Smooth muscle cell (in vitro differentiated cells): ENCODE results near the gene SLC35E1. TPM values are rescaled to one million over a fixed set of nuclear protein-coding genes. Genes with fewer than 3 reads are reported as not detected.
"Not testable (repeated sequence)": the region's sequence is repeated elsewhere in the genome, so short reads cannot be mapped to it uniquely, and the experiment has no call there.

Experiments
- DNase-seq: peaks from one replicate; lab custom pipeline; 2025; ENCODE audit not compliant: unreplicated experiment; lab: John Stamatoyannopoulos, UW
- H2AFZ ChIP-seq: fragments of 200-600 bp; sonication (generic); 2 replicates; pipeline ENCODE4 v1.6.0; 2016; ENCODE audit warnings: antibody characterized with exemption, low read depth, mild to moderate bottlenecking
- H3F3A ChIP-seq: fragments of 200-600 bp; sonication (generic); 2 replicates; pipeline ENCODE4 v1.6.0; 2017; ENCODE audit warnings: antibody characterized with exemption, low read depth
- H3K27ac ChIP-seq: fragments of 200-600 bp; sonication (generic); 2 replicates; pipeline ENCODE4 v1.5.1; 2016; ENCODE audit warnings: low read depth, mild to moderate bottlenecking
- H3K27me3 ChIP-seq: fragments of 200-600 bp; sonication (generic); 2 replicates; pipeline ENCODE4 v1.6.1; 2016; ENCODE audit warnings: low read depth, mild to moderate bottlenecking
- H3K36me3 ChIP-seq: fragments of 200-600 bp; sonication (generic); 2 replicates; pipeline ENCODE4 v1.5.1; 2016; ENCODE audit warnings: low read depth
- H3K4me1 ChIP-seq: fragments of 200-600 bp; sonication (generic); 2 replicates; pipeline ENCODE4 v1.5.1; 2016; ENCODE audit warnings: low read depth
- H3K4me2 ChIP-seq: fragments of 200-600 bp; sonication (generic); 2 replicates; pipeline ENCODE4 v1.6.0; 2016; ENCODE audit warnings: mild to moderate bottlenecking
- H3K4me3 ChIP-seq: fragments of 200-600 bp; sonication (generic); 2 replicates; pipeline ENCODE4 v1.5.1; 2016; ENCODE audit warnings: mild to moderate bottlenecking
- H3K79me2 ChIP-seq: fragments of 200-600 bp; sonication (generic); 2 replicates; pipeline ENCODE4 v1.6.0; 2016; ENCODE audit warnings: low read depth, mild to moderate bottlenecking
- H3K9ac ChIP-seq: fragments of 200-600 bp; sonication (generic); 2 replicates; pipeline ENCODE4 v1.6.0; 2016; ENCODE audit warnings: low read depth
- H3K9me3 ChIP-seq: fragments of 200-600 bp; sonication (generic); replicated peaks from 2 replicates; pipeline ENCODE4 v1.5.1; 2016; ENCODE audit warnings: low read depth
- H4K20me1 ChIP-seq: fragments of 200-600 bp; sonication (generic); 2 replicates; pipeline ENCODE4 v1.6.0; 2016; ENCODE audit warnings: low read depth
- WGBS: methylation state at CpG from one replicate; pipeline ENCODE4 v1.1.7; 2016; ENCODE audit warnings: low lambda C conversion rate; 5-methylcytosine and 5-hydroxymethylcytosine counted together
- polyA plus RNA-seq: library from polyadenylated mRNA; unstranded; fragments of >200 nt; fragmentation: Nextera tagmentation; extraction: Ambion mirVana; gene quantifications from 2 replicates; pipeline ENCODE4 v1.2.1, GENCODE V29; 2016
- total RNA-seq: library from RNA; depleted of rRNA; stranded (reverse); fragments of >200 nt; gene quantifications from 2 replicates; pipeline ENCODE4 v1.2.3, GENCODE V29; 2014
- TF ChIP-seq, protein P1 (sequence below): fragments of 200-600 bp; sonication (generic); IDR thresholded peaks from 2 replicates; pipeline ENCODE4 v1.5.1; 2017; ENCODE audit warnings: borderline replicate concordance, mild to moderate bottlenecking, antibody characterized with exemption; ENCODE audit not compliant: insufficient read depth, poor library complexity, severe bottlenecking

SLC35E1 gene
- total and polyA plus RNA-seq, 2 experiments from 2014 or later = 35.3 to 37.3 TPM

DNA sequence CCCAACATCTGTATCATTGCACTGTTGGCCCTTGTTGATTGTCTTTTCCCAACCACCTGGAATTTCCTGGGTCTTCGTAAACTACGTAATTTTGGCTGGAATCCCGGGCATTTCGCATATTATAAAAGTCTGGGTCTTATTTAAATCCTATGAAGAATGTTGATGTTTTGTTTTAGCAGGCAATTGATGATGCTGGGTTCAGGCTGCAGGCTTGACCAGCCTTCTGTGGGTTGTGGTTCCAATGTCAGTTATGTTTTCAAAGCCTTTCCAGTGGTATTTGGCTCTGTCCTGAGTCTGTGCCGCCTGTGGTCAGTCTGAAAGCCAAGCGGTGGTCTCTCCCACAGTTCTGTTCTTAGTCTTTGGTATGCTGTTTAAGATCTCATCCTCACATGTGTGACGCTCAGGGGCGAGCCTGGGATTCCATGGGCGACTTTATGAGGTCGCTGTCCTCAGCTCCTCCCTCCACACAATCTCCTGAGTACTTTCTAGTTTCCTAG is 12.4 kb downstream of the SLC35E1 start:
- Histone ChIP-seq H3K27ac (no peak overlapping the region), H3K79me2 (no peaks in the 10 kb centered on the region), H2AFZ (no peak overlapping the region), H3K4me2 (no peak overlapping the region), H3K9me3 (no peaks in the 10 kb centered on the region), H3K27me3 (no peaks in the 10 kb centered on the region), H3K36me3 (peaks cover 7% of the 10 kb centered on the region), H3K4me3 (no peak overlapping the region), H3F3A (no peaks in the 10 kb centered on the region), H3K4me1 (no peaks in the 10 kb centered on the region), H3K9ac (no peak overlapping the region), H4K20me1 (peaks cover 5% of the 10 kb centered on the region)
- no peak for DNase-seq
- TF ChIP-seq, protein P1, sequence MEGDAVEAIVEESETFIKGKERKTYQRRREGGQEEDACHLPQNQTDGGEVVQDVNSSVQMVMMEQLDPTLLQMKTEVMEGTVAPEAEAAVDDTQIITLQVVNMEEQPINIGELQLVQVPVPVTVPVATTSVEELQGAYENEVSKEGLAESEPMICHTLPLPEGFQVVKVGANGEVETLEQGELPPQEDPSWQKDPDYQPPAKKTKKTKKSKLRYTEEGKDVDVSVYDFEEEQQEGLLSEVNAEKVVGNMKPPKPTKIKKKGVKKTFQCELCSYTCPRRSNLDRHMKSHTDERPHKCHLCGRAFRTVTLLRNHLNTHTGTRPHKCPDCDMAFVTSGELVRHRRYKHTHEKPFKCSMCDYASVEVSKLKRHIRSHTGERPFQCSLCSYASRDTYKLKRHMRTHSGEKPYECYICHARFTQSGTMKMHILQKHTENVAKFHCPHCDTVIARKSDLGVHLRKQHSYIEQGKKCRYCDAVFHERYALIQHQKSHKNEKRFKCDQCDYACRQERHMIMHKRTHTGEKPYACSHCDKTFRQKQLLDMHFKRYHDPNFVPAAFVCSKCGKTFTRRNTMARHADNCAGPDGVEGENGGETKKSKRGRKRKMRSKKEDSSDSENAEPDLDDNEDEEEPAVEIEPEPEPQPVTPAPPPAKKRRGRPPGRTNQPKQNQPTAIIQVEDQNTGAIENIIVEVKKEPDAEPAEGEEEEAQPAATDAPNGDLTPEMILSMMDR = no peak
- WGBS = 86% methylated on average over 10 of the region's 10 CpGs

DNA sequence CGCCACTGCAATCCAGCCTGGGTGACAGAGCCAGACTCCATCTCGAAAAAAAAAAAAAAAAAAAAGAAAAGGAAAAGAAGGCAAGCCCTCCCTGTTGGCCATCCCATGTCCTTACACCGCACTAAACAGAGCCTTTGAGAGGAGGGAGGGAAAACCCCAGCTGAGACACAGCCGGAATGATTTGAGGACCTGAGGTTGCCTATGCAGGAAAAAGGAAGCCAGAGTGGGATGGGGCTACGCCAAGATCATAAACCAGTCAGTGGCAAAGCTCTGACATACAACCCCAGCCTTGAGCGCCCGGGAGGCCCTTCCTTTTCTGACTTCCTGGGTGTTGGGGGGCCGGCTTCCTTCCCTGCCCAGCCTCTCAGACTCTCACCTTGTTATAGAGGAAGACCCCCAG is 17.4 kb downstream of the SLC35E1 start:
- H3K4me1 ChIP-seq = no peaks in the 10 kb centered on the region
- H3K9me3 ChIP-seq = no peaks in the 10 kb centered on the region
- no peaks in the 10 kb centered on the region for H3K79me2 ChIP-seq
- H4K20me1 ChIP-seq = peaks cover 9% of the 10 kb centered on the region
- peaks cover 4% of the 10 kb centered on the region for H3F3A ChIP-seq
- no peak overlapping the region for H3K9ac ChIP-seq
- no peak overlapping the region for H3K27ac ChIP-seq
- TF ChIP-seq, protein P1 = no peak
- no peak overlapping the region for H3K4me2 ChIP-seq
- H3K36me3 ChIP-seq = peaks cover 3% of the 10 kb centered on the region
- no peak overlapping the region for H3K4me3 ChIP-seq
- no peak for DNase-seq
- no peak overlapping the region for H2AFZ ChIP-seq
- no peaks in the 10 kb centered on the region for H3K27me3 ChIP-seq
- 93% methylated on average over 8 of the region's 8 CpGs for whole genome bisulfite sequencing

DNA sequence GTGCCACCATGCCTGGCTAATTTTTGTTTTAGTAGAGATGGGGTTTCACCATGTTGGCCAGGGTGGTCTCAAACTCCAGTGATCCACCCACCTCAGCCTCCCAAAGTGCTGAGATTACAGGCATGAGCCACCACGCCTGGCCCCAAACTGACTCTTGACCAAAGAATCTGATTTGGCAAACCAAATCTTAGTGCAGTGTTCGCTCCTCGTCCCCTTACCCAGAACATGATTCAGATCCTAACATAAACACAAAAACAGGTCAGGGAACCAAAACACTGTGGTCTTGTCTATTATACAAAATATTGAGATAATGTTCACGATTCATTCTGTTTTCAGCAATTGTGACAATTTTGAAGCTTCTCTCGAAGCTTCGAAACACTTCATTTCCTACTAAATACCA is 20.3 kb downstream of the SLC35E1 start:
- WGBS = 92% methylated on average over 6 of the region's 6 CpGs
- not testable (repeated sequence) for H3K79me2 ChIP-seq, H4K20me1 ChIP-seq

DNA sequence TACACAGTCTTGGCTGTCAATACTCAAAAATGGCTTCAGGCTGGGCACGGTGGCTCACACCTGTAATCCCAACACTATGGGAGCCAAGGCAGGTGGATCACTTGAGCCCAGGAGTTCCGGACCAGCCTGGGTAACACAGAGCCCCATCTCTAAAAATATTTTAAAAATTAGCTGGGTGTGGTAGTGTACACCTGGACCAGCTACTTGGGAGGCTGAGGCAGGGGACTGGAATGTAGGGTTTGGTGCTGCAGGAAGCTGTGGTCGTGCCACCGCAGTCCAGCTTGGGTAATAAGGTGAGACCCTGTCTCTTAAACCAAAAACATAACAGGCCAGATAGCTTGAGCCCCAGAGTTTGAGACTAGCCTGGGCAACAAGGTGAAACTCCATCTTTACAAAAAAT is 23.3 kb downstream of the SLC35E1 start:
- no peak overlapping the region for H3K4me2 ChIP-seq

More for the DNA sequence above, 20.3 kb downstream of the SLC35E1 start:
- not testable (repeated sequence) for H2AFZ ChIP-seq, H3K27me3 ChIP-seq, H3K4me3 ChIP-seq, H3K4me1 ChIP-seq, H3K4me2 ChIP-seq, H3K9me3 ChIP-seq, H3K9ac ChIP-seq, H3K27ac ChIP-seq, DNase-seq, H3K36me3 ChIP-seq
- peaks cover 10% of the 10 kb centered on the region for H3F3A ChIP-seq

More for the DNA sequence above, 23.3 kb downstream of the SLC35E1 start:
- H3K4me3 ChIP-seq = no peak overlapping the region
- WGBS = 93% methylated on average over 4 of the region's 4 CpGs
- H3K79me2 ChIP-seq = peaks cover 12% of the 10 kb centered on the region
- no peak overlapping the region for H3K9ac ChIP-seq
- H3K4me1 ChIP-seq = no peaks in the 10 kb centered on the region
- DNase-seq = no peak
- TF ChIP-seq, protein P1 = no peak
- peaks cover 9% of the 10 kb centered on the region for H4K20me1 ChIP-seq
- no peak overlapping the region for H3K27ac ChIP-seq
- no peaks in the 10 kb centered on the region for H3K27me3 ChIP-seq
- no peaks in the 10 kb centered on the region for H3K9me3 ChIP-seq
- H3K36me3 ChIP-seq = no peaks in the 10 kb centered on the region
- H3F3A ChIP-seq = peaks cover 10% of the 10 kb centered on the region
- no peak overlapping the region for H2AFZ ChIP-seq
